Endothelial cell (in vitro differentiated cells): ENCODE data around the gene OGFR. TPM values are rescaled to one million over a fixed set of nuclear protein-coding genes. Genes with fewer than 3 reads are reported as not detected.
A peak's percentile ranks its signal among the peaks of the same experiment; 100 is the strongest.

ENCODE experiments used
- DNase-seq: peaks from one replicate; pipeline ENCODE4 v3.0.0; 2021; ENCODE audit warnings: low spot score
- H3K27ac Mint-ChIP-seq: one replicate; pipeline ENCODE4 v1.8.0; 2021; ENCODE audit warnings: mixed read lengths, inconsistent platforms; ENCODE audit not compliant: unreplicated experiment
- H3K27me3 Mint-ChIP-seq: one replicate; pipeline ENCODE4 v1.8.0; 2021; ENCODE audit warnings: mild to moderate bottlenecking, moderate library complexity, mixed read lengths, inconsistent platforms; ENCODE audit not compliant: unreplicated experiment
- H3K36me3 Mint-ChIP-seq: one replicate; pipeline ENCODE4 v1.8.0; 2021; ENCODE audit warnings: mild to moderate bottlenecking, low read depth, mixed read lengths, inconsistent platforms; ENCODE audit not compliant: unreplicated experiment
- H3K4me1 Mint-ChIP-seq: one replicate; pipeline ENCODE4 v1.8.0; 2021; ENCODE audit warnings: mild to moderate bottlenecking, mixed read lengths, inconsistent platforms; ENCODE audit not compliant: unreplicated experiment
- H3K4me3 Mint-ChIP-seq: one replicate; pipeline ENCODE4 v1.8.0; 2021; ENCODE audit warnings: mild to moderate bottlenecking, mixed read lengths, inconsistent platforms; ENCODE audit not compliant: unreplicated experiment
- H3K9me3 Mint-ChIP-seq: one replicate; pipeline ENCODE4 v1.8.0; 2021; ENCODE audit warnings: mixed read lengths, inconsistent platforms; ENCODE audit not compliant: unreplicated experiment
- total RNA-seq: library from RNA; stranded (reverse); fragmentation: NEBNext Ultra II Directional; extraction: Animal tissue kit (Norgen Biotek cat#: 25700); gene quantifications from one replicate; pipeline ENCODE4 v1.2.1, GENCODE V29; 2021; ENCODE audit not compliant: unreplicated experiment
- TF ChIP-seq, protein P1 (sequence below): fragments of 200-600 bp; sonication (generic); IDR thresholded peaks from one replicate; pipeline ENCODE4 v1.5.0; 2021; ENCODE audit warnings: antibody characterized with exemption; ENCODE audit not compliant: unreplicated experiment

Gene OGFR
- total RNA-seq, 1 donor from 2014 or later = 27.6 TPM

GRCh38 chr20:62776035-62776691 lies 28.5 kb upstream of the OGFR start:
- peaks cover 4% of the 10 kb centered on the region for H3K4me1 Mint-ChIP-seq
- peaks cover 9% of the 10 kb centered on the region for H3K27me3 Mint-ChIP-seq
- DNase-seq = no peak
- peaks cover 6% of the 10 kb centered on the region for H3K36me3 Mint-ChIP-seq
- H3K9me3 Mint-ChIP-seq = no peaks in the 10 kb centered on the region
- H3K4me3 Mint-ChIP-seq = no peak overlapping the region
- H3K27ac Mint-ChIP-seq = no peak overlapping the region
- TF ChIP-seq, protein P1, sequence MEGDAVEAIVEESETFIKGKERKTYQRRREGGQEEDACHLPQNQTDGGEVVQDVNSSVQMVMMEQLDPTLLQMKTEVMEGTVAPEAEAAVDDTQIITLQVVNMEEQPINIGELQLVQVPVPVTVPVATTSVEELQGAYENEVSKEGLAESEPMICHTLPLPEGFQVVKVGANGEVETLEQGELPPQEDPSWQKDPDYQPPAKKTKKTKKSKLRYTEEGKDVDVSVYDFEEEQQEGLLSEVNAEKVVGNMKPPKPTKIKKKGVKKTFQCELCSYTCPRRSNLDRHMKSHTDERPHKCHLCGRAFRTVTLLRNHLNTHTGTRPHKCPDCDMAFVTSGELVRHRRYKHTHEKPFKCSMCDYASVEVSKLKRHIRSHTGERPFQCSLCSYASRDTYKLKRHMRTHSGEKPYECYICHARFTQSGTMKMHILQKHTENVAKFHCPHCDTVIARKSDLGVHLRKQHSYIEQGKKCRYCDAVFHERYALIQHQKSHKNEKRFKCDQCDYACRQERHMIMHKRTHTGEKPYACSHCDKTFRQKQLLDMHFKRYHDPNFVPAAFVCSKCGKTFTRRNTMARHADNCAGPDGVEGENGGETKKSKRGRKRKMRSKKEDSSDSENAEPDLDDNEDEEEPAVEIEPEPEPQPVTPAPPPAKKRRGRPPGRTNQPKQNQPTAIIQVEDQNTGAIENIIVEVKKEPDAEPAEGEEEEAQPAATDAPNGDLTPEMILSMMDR = no peak

GRCh38 chr20:62776692-62777527 lies 27.7 kb upstream of the OGFR start:
- Mint-ChIP-seq H3K36me3 (peaks cover 6% of the 10 kb centered on the region), H3K4me3 (no peak overlapping the region), H3K27me3 (peaks cover 9% of the 10 kb centered on the region), H3K9me3 (no peaks in the 10 kb centered on the region), H3K4me1 (peaks cover 4% of the 10 kb centered on the region), H3K27ac (peak overlapping the region; percentile 89)
- no peak for DNase-seq
- TF ChIP-seq, protein P1 = no peak

DNA sequence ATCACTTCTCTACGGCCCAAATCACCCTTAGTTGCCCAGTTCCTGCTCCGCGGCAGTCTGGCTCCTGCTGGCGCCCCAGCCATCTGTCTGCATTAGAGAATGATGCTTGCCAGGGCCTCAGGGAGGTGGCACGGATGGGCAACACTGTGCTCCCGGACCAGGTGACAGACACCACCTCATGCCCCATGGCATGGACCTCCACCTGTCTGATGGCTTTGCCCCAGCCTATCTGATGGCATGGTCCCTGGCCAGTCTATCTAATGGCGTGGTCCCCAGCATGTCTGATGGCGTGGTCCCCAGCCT lies 27.2 kb upstream of the OGFR start:
- peaks cover 9% of the 10 kb centered on the region for H3K27me3 Mint-ChIP-seq
- H3K4me3 Mint-ChIP-seq = no peak overlapping the region
- peaks cover 5% of the 10 kb centered on the region for H3K4me1 Mint-ChIP-seq
- TF ChIP-seq, protein P1 = no peak
- peaks cover 6% of the 10 kb centered on the region for H3K36me3 Mint-ChIP-seq
- DNase-seq = no peak
- H3K9me3 Mint-ChIP-seq = no peaks in the 10 kb centered on the region
- no peak overlapping the region for H3K27ac Mint-ChIP-seq

GRCh38 chr20:62778058-62778457 lies 26.6 kb upstream of the OGFR start:
- H3K27me3 Mint-ChIP-seq = peaks cover 9% of the 10 kb centered on the region

More at GRCh38 chr20:62778058-62778457, 26.6 kb upstream of the OGFR start:
- peaks cover 5% of the 10 kb centered on the region for H3K36me3 Mint-ChIP-seq
- no peak overlapping the region for H3K27ac Mint-ChIP-seq
- no peak for DNase-seq
- TF ChIP-seq, protein P1 = no peak
- no peaks in the 10 kb centered on the region for H3K9me3 Mint-ChIP-seq
- H3K4me1 Mint-ChIP-seq = peaks cover 9% of the 10 kb centered on the region
- no peak overlapping the region for H3K4me3 Mint-ChIP-seq
